Measurements from ENCODE around the gene RNF157.

- TF ChIP-seq POLR2A (IDR thresholded peaks at IDR 0.05; ENCODE audit: borderline replicate concordance, extremely low read depth, insufficient read depth, insufficient read length) (no peak), CTCF (IDR thresholded peaks at IDR 0.05 in 2 of 3, conservative IDR thresholded peaks at IDR 0.05 in 1 of 3; ENCODE audit: borderline replicate concordance in 1 of 3, insufficient read depth in 1 of 3, low read depth in 2 of 3, low read length in 2 of 3) (no peak), ATF3 (IDR thresholded peaks at IDR 0.05) (no peak)
Measured at GRCh38 chr17:76270127-76270592, 29.9 kb upstream of the RNF157 start.

Data from HCT116 (cell line).